Esophagus muscularis mucosa (tissue), 4 donors: ENCODE results near the gene NACC1.

Experiments
- EP300 ChIP-seq: sonication (generic); formaldehyde crosslinking; IDR thresholded peaks from one replicate; pipeline ENCODE4 v1.6.1; 2017; ENCODE audit warnings: antibody characterized with exemption
- POLR2A ChIP-seq: fragments of 450-650 bp; IDR thresholded peaks from one replicate; pipeline ENCODE4 v1.6.1; 2017; ENCODE audit warnings: antibody characterized with exemption, moderate library complexity, mild to moderate bottlenecking, low read depth
- POLR2AphosphoS5 ChIP-seq, 2 donors: sonication (generic); formaldehyde crosslinking; IDR thresholded peaks; one replicate each; pipeline ENCODE4 v1.6.1; 2017; ENCODE audit warnings: antibody characterized with exemption in 2 of 2
- TF ChIP-seq, protein P1 (sequence below), 3 experiments: fragments of 200-600 bp in 2 of 3; fragments of 450-650 bp in 1 of 3; sonication (generic) in 2 of 3; IDR thresholded peaks; one replicate each; pipeline ENCODE4 v1.5.1; 2017 to 2019; ENCODE audit warnings: antibody characterized with exemption in 3 of 3, mild to moderate bottlenecking in 2 of 3, moderate library complexity in 1 of 3

- TF ChIP-seq, protein P1, sequence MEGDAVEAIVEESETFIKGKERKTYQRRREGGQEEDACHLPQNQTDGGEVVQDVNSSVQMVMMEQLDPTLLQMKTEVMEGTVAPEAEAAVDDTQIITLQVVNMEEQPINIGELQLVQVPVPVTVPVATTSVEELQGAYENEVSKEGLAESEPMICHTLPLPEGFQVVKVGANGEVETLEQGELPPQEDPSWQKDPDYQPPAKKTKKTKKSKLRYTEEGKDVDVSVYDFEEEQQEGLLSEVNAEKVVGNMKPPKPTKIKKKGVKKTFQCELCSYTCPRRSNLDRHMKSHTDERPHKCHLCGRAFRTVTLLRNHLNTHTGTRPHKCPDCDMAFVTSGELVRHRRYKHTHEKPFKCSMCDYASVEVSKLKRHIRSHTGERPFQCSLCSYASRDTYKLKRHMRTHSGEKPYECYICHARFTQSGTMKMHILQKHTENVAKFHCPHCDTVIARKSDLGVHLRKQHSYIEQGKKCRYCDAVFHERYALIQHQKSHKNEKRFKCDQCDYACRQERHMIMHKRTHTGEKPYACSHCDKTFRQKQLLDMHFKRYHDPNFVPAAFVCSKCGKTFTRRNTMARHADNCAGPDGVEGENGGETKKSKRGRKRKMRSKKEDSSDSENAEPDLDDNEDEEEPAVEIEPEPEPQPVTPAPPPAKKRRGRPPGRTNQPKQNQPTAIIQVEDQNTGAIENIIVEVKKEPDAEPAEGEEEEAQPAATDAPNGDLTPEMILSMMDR (IDR thresholded peaks at IDR 0.05) = no peak
- TF ChIP-seq POLR2A (no peak), EP300 (no peak), POLR2AphosphoS5 (IDR thresholded peaks at IDR 0.05) (no peak)
Observed at GRCh38 chr19:13121551-13122274, 3.6 kb downstream of the NACC1 start.
